ENCODE measurements around the gene MUCL3. TPM values are rescaled to one million over a fixed set of nuclear protein-coding genes. Genes with fewer than 3 reads are reported as not detected.

Gene MUCL3
- total RNA-seq, 1 donor from 2014 or later: 3.5 TPM

DNA sequence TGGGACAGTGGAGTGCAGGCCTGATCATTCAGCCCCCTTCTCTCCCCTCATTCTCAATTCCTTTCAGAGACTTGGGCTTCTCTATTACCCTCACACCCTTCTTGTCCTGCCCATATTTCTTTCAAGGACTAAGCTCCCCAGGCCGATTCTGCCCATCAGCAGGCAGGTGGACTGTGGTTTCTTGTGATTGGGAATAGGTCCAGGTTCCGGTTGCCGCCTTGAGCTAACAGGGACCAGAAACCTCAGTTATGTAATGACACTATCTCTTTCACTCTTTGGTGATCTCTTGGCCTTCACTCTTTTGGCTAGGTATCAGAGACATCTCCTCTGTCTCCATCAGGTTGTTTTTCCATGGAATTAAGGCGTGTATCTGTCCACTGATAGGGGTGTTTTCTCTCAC lies 6.5 kb downstream of the MUCL3 start:
- TF ChIP-seq, protein P1, sequence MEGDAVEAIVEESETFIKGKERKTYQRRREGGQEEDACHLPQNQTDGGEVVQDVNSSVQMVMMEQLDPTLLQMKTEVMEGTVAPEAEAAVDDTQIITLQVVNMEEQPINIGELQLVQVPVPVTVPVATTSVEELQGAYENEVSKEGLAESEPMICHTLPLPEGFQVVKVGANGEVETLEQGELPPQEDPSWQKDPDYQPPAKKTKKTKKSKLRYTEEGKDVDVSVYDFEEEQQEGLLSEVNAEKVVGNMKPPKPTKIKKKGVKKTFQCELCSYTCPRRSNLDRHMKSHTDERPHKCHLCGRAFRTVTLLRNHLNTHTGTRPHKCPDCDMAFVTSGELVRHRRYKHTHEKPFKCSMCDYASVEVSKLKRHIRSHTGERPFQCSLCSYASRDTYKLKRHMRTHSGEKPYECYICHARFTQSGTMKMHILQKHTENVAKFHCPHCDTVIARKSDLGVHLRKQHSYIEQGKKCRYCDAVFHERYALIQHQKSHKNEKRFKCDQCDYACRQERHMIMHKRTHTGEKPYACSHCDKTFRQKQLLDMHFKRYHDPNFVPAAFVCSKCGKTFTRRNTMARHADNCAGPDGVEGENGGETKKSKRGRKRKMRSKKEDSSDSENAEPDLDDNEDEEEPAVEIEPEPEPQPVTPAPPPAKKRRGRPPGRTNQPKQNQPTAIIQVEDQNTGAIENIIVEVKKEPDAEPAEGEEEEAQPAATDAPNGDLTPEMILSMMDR (conservative IDR thresholded peaks at IDR 0.05): no peak
- no peak overlapping the region for H3K4me3 Mint-ChIP-seq
- no peaks in the 10 kb centered on the region for H3K36me3 Mint-ChIP-seq
- H3K9me3 Mint-ChIP-seq: peaks cover 16% of the 10 kb centered on the region
- H3K4me1 Mint-ChIP-seq (ENCODE audit: unreplicated experiment): peaks cover 7% of the 10 kb centered on the region
- peaks cover 61% of the 10 kb centered on the region for H3K27me3 Mint-ChIP-seq
- DNase-seq (ENCODE audit: extremely low spot score, unreplicated experiment): no peak
- no peak overlapping the region for H3K27ac Mint-ChIP-seq

DNA sequence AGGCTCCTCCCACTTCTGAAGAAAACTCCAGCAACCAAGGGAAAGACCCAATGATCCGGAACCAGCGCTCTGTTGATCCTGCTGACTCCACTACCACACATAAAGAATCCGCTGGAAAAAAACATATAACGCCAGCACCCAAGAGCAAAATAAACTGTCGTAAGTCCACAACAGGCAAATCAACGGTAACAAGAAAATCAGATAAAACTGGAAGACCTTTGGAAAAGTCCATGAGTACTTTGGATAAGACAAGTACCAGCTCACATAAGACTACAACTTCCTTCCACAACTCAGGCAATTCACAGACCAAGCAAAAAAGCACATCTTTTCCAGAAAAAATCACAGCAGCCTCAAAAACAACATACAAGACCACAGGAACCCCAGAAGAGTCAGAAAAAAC lies 8.0 kb downstream of the MUCL3 start:
- TF ChIP-seq, protein P1 (conservative IDR thresholded peaks at IDR 0.05): no peak
- Mint-ChIP-seq H3K27me3 (peaks cover 66% of the 10 kb centered on the region), H3K36me3 (no peaks in the 10 kb centered on the region), H3K4me3 (no peak overlapping the region), H3K9me3 (peaks cover 12% of the 10 kb centered on the region), H3K27ac (no peak overlapping the region), H3K4me1 (ENCODE audit: unreplicated experiment) (no peaks in the 10 kb centered on the region)
- DNase-seq (ENCODE audit: extremely low spot score, unreplicated experiment): no peak

DNA sequence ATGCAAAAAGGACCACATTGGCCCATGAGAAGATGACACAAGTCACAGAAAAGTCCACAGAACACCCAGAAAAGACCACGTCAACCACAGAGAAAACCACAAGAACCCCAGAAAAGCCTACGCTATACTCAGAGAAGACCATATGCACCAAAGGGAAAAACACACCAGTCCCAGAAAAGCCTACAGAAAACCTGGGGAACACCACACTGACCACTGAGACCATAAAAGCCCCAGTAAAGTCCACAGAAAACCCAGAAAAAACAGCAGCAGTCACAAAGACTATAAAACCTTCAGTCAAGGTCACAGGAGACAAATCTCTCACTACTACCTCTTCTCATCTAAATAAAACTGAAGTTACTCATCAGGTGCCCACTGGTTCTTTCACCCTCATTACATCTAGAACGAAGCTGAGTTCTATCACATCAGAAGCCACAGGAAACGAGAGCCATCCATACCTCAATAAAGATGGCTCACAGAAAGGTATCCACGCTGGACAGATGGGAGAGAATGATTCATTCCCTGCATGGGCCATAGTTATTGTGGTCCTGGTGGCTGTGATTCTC lies 11.2 kb downstream of the MUCL3 start:
- Mint-ChIP-seq H3K9me3 (peaks cover 12% of the 10 kb centered on the region), H3K4me3 (no peak overlapping the region), H3K4me1 (ENCODE audit: unreplicated experiment) (peaks cover 10% of the 10 kb centered on the region), H3K27ac (no peak overlapping the region), H3K36me3 (no peaks in the 10 kb centered on the region), H3K27me3 (peaks cover 86% of the 10 kb centered on the region)
- no peak for DNase-seq (ENCODE audit: extremely low spot score, unreplicated experiment)
- TF ChIP-seq, protein P1 (conservative IDR thresholded peaks at IDR 0.05): no peak

DNA sequence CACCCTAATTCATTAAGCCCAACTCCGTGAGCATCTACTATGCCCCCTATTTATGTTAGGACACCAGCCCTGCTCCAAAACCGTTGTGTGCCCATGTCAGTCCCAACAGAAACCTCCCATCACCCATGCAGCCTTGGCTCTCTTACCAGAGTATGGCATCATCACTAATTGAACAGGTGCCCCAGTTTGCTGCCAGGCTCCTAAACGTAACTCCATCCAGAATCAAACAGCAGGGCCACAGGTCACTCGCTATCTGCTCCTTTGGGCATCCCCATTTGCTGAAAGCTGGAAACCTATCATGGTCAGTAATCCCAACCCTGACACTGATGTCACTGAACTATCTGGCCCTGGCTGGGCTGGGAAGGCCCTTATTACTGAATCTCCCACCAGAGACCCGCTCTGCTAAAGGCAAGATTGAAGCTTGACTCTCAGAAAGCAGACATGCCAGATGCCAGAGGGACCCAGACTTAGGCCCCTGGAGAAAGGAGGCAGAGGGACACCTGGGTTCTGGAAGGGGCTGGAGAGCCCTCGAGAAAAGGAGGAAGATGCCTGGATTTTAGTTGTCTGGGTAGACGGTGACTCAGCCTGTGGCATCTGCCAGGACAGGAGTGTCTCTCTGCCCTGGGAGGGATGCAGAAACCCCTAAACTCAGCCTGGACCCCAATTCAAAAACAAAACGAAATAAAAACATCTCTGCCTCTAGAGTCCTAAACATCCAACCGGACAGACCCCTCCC lies 14.0 kb downstream of the MUCL3 start:
- DNase-seq (ENCODE audit: extremely low spot score, unreplicated experiment): no peak
- Mint-ChIP-seq H3K27ac (no peak overlapping the region), H3K36me3 (no peaks in the 10 kb centered on the region), H3K4me3 (peak overlapping the region; percentile 81), H3K9me3 (peaks cover 6% of the 10 kb centered on the region), H3K27me3 (peaks cover 79% of the 10 kb centered on the region), H3K4me1 (ENCODE audit: unreplicated experiment) (peaks cover 10% of the 10 kb centered on the region)
- TF ChIP-seq, protein P1 (conservative IDR thresholded peaks at IDR 0.05): no peak

DNA sequence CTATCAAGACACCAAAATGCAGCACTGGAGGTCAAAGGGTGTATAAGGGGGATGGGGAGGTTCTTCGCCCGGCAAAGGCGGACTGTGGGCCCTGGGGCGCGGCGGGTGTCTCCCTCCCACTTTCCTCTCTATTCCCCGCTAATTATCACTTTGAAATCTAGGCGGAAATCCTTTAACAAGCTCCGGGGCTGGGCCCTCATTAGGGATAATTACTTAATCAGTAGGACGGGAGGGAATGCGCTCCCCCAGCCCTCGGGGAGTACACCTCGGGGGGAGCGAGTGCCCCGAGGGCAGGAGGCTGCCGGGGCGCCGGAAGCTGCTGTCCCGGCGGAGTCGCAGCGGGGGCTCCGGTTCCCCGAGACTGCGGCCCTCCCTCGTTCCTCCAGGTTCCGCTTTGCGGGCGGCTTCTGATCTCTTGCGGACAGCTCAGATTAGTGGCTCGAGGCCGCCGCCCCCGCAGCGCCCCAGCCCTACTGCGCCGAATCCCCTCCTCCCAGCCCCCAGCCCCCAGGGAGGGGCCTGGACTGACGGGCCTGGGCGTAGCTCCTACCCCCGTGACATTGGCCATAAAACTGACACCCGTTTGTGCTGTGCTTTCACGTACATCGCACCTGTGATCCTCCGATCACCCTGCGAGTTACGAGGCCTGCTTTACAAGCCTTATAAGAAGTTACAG lies 14.7 kb downstream of the MUCL3 start:
- Mint-ChIP-seq H3K27me3 (peaks cover 71% of the 10 kb centered on the region), H3K4me1 (ENCODE audit: unreplicated experiment) (peaks cover 10% of the 10 kb centered on the region), H3K4me3 (peak overlapping the region; percentile 85), H3K36me3 (no peaks in the 10 kb centered on the region), H3K9me3 (peaks cover 6% of the 10 kb centered on the region), H3K27ac (no peak overlapping the region)
- DNase-seq (ENCODE audit: extremely low spot score, unreplicated experiment): no peak
- TF ChIP-seq, protein P1 (conservative IDR thresholded peaks at IDR 0.05): no peak
